Measurements from ENCODE around the gene KCNQ4. TPM values are rescaled to one million over a fixed set of nuclear protein-coding genes. Genes with fewer than 3 reads are reported as not detected.

The KCNQ4 gene
- total and polyA plus RNA-seq, 2 of the 13 experiments (the other 11 are each of a cell fraction or from before 2014, with no cell fraction given) = 0.02 to 0.09 TPM

GRCh38 chr1:40758578-40759343 lies 24.8 kb upstream of the KCNQ4 start (continued):
- TF ChIP-seq NFE2 (CRISPR knock-in tag; IDR thresholded peaks at IDR 0.05) = no peak
- no peak for TF ChIP-seq ZNF205 (CRISPR knock-in tag; IDR thresholded peaks at IDR 0.05)
- TF ChIP-seq ELF4 (CRISPR knock-in tag; IDR thresholded peaks at IDR 0.05; ENCODE audit: borderline replicate concordance) = no peak
- TF ChIP-seq SIN3B (IDR thresholded peaks at IDR 0.05; ENCODE audit: low read length) = no peak
- no peak for TF ChIP-seq AGO2 (optimal IDR thresholded peaks at IDR 0.05; ENCODE audit: low read depth, low read length)
- 0 out of 2 replicates have a peak, but pooled peaks have one; percentile 43 for TF ChIP-seq HNRNPUL1 (IDR thresholded peaks at IDR 0.05; ENCODE audit: low read depth, low read length)
- TF ChIP-seq ARID4A (CRISPR knock-in tag; IDR thresholded peaks at IDR 0.05; ENCODE audit: borderline replicate concordance) = peak; percentile 11; the same call in 1 of the 2 replicates
- TF ChIP-seq, protein P1, sequence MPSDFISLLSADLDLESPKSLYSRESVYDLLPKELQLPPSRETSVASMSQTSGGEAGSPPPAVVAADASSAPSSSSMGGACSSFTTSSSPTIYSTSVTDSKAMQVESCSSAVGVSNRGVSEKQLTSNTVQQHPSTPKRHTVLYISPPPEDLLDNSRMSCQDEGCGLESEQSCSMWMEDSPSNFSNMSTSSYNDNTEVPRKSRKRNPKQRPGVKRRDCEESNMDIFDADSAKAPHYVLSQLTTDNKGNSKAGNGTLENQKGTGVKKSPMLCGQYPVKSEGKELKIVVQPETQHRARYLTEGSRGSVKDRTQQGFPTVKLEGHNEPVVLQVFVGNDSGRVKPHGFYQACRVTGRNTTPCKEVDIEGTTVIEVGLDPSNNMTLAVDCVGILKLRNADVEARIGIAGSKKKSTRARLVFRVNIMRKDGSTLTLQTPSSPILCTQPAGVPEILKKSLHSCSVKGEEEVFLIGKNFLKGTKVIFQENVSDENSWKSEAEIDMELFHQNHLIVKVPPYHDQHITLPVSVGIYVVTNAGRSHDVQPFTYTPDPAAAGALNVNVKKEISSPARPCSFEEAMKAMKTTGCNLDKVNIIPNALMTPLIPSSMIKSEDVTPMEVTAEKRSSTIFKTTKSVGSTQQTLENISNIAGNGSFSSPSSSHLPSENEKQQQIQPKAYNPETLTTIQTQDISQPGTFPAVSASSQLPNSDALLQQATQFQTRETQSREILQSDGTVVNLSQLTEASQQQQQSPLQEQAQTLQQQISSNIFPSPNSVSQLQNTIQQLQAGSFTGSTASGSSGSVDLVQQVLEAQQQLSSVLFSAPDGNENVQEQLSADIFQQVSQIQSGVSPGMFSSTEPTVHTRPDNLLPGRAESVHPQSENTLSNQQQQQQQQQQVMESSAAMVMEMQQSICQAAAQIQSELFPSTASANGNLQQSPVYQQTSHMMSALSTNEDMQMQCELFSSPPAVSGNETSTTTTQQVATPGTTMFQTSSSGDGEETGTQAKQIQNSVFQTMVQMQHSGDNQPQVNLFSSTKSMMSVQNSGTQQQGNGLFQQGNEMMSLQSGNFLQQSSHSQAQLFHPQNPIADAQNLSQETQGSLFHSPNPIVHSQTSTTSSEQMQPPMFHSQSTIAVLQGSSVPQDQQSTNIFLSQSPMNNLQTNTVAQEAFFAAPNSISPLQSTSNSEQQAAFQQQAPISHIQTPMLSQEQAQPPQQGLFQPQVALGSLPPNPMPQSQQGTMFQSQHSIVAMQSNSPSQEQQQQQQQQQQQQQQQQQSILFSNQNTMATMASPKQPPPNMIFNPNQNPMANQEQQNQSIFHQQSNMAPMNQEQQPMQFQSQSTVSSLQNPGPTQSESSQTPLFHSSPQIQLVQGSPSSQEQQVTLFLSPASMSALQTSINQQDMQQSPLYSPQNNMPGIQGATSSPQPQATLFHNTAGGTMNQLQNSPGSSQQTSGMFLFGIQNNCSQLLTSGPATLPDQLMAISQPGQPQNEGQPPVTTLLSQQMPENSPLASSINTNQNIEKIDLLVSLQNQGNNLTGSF (CRISPR knock-in tag; IDR thresholded peaks at IDR 0.05) = no peak
- TF ChIP-seq RBM22 (optimal IDR thresholded peaks at IDR 0.05; ENCODE audit: low read length) = no peak
- no peak for TF ChIP-seq ZEB1 (IDR thresholded peaks at IDR 0.05; ENCODE audit: insufficient replicate concordance, low read depth)
- peak; percentile 87 for TF ChIP-seq PHF21A (CRISPR knock-in tag; IDR thresholded peaks at IDR 0.05)
- no peak for TF ChIP-seq HHEX (CRISPR knock-in tag; IDR thresholded peaks at IDR 0.05)
- no peak for TF ChIP-seq GLI4 (CRISPR knock-in tag; IDR thresholded peaks at IDR 0.05; ENCODE audit: borderline replicate concordance)
- no peak for TF ChIP-seq SAFB2 (CRISPR knock-in tag; IDR thresholded peaks at IDR 0.05; ENCODE audit: borderline replicate concordance, low read depth)
- no peak for TF ChIP-seq ZNF512B (CRISPR knock-in tag; IDR thresholded peaks at IDR 0.05; ENCODE audit: borderline replicate concordance)
- no peak for TF ChIP-seq CREB1 (IDR thresholded peaks at IDR 0.05)
- TF ChIP-seq CREB1 (CRISPR knock-in tag; IDR thresholded peaks at IDR 0.05) = peak; percentile 86

Data from HepG2 (cell line).